ENCODE data around the gene PEX16.
"Not testable (repeated sequence)": the region's sequence is repeated elsewhere in the genome, so short reads cannot be mapped to it uniquely, and the experiment has no call there.

The PEX16 gene

DNA sequence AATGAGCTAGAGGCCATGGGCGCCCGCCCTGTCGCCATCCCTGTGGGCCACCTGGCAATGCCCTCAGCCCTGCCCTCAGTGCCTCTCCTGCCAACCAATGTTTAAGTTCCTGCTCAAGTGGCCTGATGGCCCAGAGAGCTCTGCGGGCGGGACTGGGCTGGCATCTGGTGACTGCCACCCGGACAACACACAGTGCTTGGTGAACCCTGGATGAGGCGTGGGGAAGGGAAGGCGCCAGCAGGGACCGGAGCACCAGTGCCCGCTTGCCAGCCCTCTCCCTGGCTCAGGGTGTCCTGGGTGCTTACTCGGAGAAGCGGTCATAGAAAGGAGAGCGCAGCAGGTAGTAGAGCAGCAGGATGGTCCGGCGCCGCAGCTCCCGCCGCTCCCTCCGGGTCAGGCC, 4.2 kb downstream of the PEX16 start:
- no peak for DNase-seq (ENCODE audit: low spot score)
- in situ Hi-C loops (cut with MboI; ENCODE audit: low pct_unique_long_range_greater_than_20kb, low sequenced_read_pairs, unreplicated experiment), result no loop called here
- TF ChIP-seq, protein P1, sequence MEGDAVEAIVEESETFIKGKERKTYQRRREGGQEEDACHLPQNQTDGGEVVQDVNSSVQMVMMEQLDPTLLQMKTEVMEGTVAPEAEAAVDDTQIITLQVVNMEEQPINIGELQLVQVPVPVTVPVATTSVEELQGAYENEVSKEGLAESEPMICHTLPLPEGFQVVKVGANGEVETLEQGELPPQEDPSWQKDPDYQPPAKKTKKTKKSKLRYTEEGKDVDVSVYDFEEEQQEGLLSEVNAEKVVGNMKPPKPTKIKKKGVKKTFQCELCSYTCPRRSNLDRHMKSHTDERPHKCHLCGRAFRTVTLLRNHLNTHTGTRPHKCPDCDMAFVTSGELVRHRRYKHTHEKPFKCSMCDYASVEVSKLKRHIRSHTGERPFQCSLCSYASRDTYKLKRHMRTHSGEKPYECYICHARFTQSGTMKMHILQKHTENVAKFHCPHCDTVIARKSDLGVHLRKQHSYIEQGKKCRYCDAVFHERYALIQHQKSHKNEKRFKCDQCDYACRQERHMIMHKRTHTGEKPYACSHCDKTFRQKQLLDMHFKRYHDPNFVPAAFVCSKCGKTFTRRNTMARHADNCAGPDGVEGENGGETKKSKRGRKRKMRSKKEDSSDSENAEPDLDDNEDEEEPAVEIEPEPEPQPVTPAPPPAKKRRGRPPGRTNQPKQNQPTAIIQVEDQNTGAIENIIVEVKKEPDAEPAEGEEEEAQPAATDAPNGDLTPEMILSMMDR (IDR thresholded peaks at IDR 0.05; ENCODE audit: extremely low read depth, insufficient read depth, missing control alignments), result no peak

DNA sequence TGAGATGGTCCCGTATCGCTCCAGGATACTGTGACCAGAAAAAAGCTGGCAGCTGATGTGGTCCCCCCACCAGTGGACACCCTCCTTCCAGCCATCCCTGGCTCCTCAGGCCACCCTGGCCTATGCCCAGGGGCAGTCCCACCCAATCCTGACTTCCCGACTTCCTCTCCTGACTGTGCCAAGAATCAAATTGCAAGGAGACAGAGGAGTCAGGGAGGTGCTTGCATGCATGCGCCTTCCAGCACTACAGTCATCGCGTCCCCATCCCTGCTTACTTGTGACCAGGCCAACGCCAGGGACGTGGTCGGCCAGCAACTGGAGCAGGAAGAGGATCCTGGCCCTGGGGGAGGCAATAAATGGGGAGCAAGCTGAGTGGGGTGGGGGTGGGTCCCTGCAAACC, 7.1 kb downstream of the PEX16 start:
- no peak for DNase-seq (ENCODE audit: low spot score)
- TF ChIP-seq, protein P1 (IDR thresholded peaks at IDR 0.05; ENCODE audit: extremely low read depth, insufficient read depth, missing control alignments), result no peak
- in situ Hi-C loops (cut with MboI; ENCODE audit: low pct_unique_long_range_greater_than_20kb, low sequenced_read_pairs, unreplicated experiment), result no loop called here

DNA sequence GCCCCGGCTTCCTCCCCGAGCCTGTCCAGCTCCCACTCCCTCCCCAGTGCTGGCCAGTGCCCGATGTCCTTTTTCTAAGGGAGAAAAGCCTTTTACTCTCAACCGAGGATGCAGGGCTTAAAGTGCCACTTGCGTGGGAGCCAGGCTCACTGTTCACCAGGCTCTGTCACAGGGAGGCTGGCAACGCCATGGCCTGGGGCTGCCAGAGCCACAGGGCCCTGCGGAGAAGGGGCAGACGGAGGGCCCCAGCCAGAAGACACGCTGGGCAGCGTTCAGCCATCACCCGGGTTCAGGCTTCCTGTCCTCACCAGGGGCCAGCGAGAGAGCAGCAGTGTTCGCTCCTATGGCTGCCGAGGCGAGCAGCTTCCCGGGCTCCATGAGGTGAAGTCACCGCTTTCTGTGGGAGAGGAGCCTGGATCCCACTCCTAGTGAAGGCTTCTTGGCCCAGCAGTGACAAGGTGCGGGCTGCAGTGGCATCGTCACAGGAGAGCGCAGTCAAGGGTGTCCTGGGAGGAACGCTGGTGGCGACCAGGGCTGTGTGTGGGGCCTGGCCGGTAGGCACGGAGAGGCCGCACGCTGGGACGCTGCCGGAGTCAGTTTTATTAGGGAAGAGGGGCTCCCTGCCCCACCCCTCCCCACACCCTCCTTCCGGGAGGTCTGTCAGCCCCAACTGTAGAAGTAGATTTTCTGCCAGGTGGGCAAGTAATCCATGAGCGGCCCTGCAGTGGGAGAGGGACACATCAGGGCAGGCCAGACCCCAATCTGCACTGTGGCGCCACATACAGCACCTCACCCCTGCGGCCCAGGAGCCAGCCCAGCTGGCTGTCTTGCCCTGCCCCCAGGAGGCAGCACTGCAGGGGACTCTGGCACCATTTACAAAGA, 7.8 kb downstream of the PEX16 start:
- TF ChIP-seq, protein P1 (IDR thresholded peaks at IDR 0.05; ENCODE audit: extremely low read depth, insufficient read depth, missing control alignments), result no peak

DNA sequence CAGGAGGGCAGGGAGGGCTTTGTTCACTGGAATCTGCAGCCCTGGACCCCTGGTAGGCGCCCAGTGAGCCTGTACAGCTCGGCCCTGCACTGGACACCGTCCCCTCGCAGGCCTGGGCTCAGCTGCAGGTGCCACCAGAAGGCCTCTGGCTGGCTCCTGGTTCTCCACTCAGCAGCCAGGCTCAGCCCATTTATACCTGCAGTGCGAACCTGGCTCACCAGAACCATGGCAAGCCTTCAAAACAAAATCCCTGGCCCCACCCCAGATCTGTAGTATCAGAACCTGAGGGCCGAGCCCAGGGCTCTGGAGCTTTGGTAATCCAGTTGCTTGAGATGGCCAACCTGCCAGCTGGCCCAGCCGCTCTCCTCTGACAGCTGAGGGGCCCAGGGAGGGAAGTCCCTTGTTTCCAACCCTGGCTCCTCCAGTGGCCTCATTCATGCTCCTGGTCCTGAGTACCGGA, 9.7 kb downstream of the PEX16 start:
- in situ Hi-C loops (cut with MboI; ENCODE audit: low pct_unique_long_range_greater_than_20kb, low sequenced_read_pairs, unreplicated experiment), result no loop called here
- TF ChIP-seq, protein P1 (IDR thresholded peaks at IDR 0.05; ENCODE audit: extremely low read depth, insufficient read depth, missing control alignments), result no peak

More for the DNA sequence above, 7.8 kb downstream of the PEX16 start:
- DNase-seq (ENCODE audit: low spot score), result no peak
- in situ Hi-C loops (cut with MboI; ENCODE audit: low pct_unique_long_range_greater_than_20kb, low sequenced_read_pairs, unreplicated experiment), result no loop called here

DNA sequence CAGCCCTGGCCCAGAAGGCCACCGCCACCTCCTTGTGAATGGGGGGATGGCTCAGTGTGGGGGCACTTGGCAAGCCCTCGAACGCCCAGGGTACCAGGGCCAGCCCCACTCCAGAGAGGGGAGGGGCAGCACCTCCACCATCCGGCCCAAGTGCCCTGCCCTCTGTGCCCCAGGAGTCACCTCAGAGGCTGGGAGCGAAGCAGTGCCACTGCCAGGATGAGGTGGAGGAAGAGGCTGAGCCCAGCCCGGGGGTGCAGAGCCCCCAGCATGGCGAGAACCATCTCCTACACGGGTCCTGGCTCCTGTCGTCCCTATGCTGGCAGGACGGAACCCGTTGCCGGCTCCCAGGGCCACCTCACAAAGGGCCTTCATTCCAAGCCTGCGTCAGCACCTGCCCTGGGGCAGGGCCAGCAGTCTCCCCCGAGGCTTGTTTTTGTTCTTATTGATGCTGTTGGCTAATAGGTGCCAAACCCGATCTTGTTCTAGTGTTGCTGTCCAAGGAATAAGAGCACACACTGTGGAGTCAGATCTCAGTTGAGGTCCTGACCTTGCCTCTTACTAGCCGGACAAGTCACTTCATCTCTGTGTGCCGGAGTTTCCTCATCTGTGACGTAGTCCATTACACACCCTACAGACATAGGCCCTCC, 10.6 kb downstream of the PEX16 start, which contains the start of gene FREY1:
FREY1 (minus strand) TSS at position 307 of the 647 bp plus-strand sequence; CDS start at position 281, 26 bp downstream.
- in situ Hi-C loops (cut with MboI; ENCODE audit: low pct_unique_long_range_greater_than_20kb, low sequenced_read_pairs, unreplicated experiment), result no loop called here
- no peak for DNase-seq (ENCODE audit: low spot score)
- TF ChIP-seq, protein P1 (IDR thresholded peaks at IDR 0.05; ENCODE audit: extremely low read depth, insufficient read depth, missing control alignments), result no peak

More for the DNA sequence above, 9.7 kb downstream of the PEX16 start:
- DNase-seq (ENCODE audit: low spot score), result no peak

DNA sequence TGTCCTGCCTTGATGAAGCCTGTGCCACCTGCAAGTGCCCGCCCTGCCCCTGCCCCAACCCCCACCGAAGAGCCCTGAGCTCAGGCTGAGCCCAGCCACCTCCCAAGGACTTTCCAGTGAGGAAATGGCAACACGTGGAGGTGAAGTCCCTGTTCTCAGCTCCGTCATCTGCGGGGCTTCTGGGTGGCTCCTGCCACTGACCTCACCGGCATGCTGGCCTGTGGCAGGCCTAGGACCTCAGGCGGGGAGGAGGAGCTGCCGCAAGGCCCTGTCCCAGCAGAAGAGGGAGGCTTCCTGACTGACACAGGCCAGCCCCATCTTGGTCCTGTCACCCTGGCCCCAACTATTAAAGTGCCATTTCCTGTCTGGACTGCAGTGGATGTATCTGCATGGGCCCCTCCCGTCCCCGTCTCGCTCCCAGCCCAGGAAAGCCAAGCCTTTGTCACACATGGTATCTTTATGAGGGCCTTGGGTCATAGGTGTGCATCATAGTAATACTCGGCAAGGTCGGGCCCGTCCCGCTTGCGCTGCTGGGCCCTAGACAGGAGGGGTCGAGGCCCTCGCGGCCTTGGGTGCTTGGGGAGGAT, 11.5 kb downstream of the PEX16 start:
- DNase-seq (ENCODE audit: low spot score), result no peak
- in situ Hi-C loops (cut with MboI; ENCODE audit: low pct_unique_long_range_greater_than_20kb, low sequenced_read_pairs, unreplicated experiment), result no loop called here
- TF ChIP-seq, protein P1 (IDR thresholded peaks at IDR 0.05; ENCODE audit: extremely low read depth, insufficient read depth, missing control alignments), result no peak

DNA sequence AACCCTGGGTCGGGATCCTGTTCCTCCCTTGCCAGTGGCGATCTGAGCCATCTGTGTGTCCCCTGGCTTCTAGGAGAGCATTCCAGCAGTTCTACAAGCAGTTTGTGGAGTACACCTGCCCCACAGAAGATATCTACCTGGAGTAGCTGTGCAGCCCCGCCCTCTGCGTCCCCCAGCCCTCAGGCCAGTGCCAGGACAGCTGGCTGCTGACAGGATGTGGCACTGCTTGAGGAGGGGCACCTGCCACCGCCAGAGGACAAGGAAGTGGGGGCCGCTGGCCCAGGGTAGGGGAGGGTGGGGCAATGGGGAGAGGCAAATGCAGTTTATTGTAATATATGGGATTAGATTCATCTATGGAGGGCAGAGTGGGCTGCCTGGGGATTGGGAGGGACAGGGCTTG, 12.1 kb downstream of the PEX16 start:
- in situ Hi-C loops (cut with MboI; ENCODE audit: low pct_unique_long_range_greater_than_20kb, low sequenced_read_pairs, unreplicated experiment); DNase-seq (ENCODE audit: low spot score): not testable (repeated sequence)

Data from GM13977 (cell line).